Measurements from ENCODE around the gene ACTN3.

DNA sequence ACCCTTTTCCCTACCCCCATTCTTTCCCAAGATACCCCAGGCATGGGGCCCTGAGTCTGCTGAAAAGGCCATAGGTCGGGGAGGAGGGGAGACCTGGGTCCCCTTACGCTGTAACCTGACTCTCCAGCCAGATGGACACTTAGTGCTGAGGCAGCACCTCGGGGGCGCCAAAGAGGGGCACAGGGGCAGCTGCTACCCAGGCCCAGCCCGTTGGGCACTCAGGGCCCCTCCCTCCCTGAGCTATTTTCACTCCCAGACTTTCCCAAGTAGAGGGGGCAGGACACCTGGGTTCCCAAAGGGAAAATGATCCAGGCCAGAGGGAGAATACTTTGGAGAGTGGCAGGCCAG, 933 bp downstream of the ACTN3 start:
- TF ChIP-seq, protein P1, sequence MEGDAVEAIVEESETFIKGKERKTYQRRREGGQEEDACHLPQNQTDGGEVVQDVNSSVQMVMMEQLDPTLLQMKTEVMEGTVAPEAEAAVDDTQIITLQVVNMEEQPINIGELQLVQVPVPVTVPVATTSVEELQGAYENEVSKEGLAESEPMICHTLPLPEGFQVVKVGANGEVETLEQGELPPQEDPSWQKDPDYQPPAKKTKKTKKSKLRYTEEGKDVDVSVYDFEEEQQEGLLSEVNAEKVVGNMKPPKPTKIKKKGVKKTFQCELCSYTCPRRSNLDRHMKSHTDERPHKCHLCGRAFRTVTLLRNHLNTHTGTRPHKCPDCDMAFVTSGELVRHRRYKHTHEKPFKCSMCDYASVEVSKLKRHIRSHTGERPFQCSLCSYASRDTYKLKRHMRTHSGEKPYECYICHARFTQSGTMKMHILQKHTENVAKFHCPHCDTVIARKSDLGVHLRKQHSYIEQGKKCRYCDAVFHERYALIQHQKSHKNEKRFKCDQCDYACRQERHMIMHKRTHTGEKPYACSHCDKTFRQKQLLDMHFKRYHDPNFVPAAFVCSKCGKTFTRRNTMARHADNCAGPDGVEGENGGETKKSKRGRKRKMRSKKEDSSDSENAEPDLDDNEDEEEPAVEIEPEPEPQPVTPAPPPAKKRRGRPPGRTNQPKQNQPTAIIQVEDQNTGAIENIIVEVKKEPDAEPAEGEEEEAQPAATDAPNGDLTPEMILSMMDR (IDR thresholded peaks at IDR 0.05; ENCODE audit: low read length): no peak
- TF ChIP-seq EZH2 (IDR thresholded peaks at IDR 0.05; ENCODE audit: borderline replicate concordance, low read length): no peak

Data from OCI-LY1 (cell line).